ENCODE measurements around the gene WDR90.

GRCh38 chr16:662095-662494 lies 12.9 kb downstream of the WDR90 start:
- TF ChIP-seq CTCF (IDR thresholded peaks at IDR 0.05; ENCODE audit: low read depth, low read length, poor library complexity, severe bottlenecking) = no peak
- no peak for TF ChIP-seq EZH2phosphoT487 (IDR thresholded peaks at IDR 0.05; ENCODE audit: borderline replicate concordance, low read length)
